BE2C (cell line): ENCODE data around the gene SARDH.

ENCODE experiments used
- DNase-seq: peaks from one replicate; pipeline ENCODE4 v3.0.0-alpha.2; 2020
- H3K27me3 ChIP-seq: fragments of 250-450 bp; sonication (Bioruptor Pico); 2 replicates; pipeline ENCODE4 v1.5.1; 2020; ENCODE audit warnings: mild to moderate bottlenecking
- H3K36me3 ChIP-seq: fragments of 250-450 bp; sonication (Bioruptor Pico); 2 replicates; pipeline ENCODE4 v1.5.1; 2020; ENCODE audit warnings: mild to moderate bottlenecking
- H3K4me1 ChIP-seq: fragments of 250-450 bp; sonication (Bioruptor Pico); 2 replicates; pipeline ENCODE4 v1.5.1; 2020
- H3K4me3 ChIP-seq: 2 replicates; pipeline ENCODE4 v1.5.1; 2011; ENCODE audit warnings: low read depth, low read length
- H3K9me3 ChIP-seq: fragments of 250-450 bp; sonication (Bioruptor Pico); 2 replicates; pipeline ENCODE4 v1.5.1; 2020
- CTCF ChIP-seq: IDR thresholded peaks from 2 replicates; pipeline ENCODE4 v1.5.1; 2012; ENCODE audit warnings: mild to moderate bottlenecking, low read depth, low read length

SARDH gene

GRCh38 chr9:133696071-133696472, 42.1 kb downstream of the SARDH start:
- Histone ChIP-seq H3K4me3 (no peak overlapping the region), H3K36me3 (peaks cover 3% of the 10 kb centered on the region; the same call in 1 of the 2 replicates), H3K27me3 (no peaks in the 10 kb centered on the region), H3K9me3 (no peaks in the 10 kb centered on the region), H3K4me1 (peaks cover 5% of the 10 kb centered on the region)
- TF ChIP-seq CTCF, result no peak
- DNase-seq, result no peak

GRCh38 chr9:133694686-133695085, 43.5 kb downstream of the SARDH start:
- H3K9me3 ChIP-seq, result no peaks in the 10 kb centered on the region
- no peaks in the 10 kb centered on the region for H3K27me3 ChIP-seq
- H3K4me3 ChIP-seq, result no peak overlapping the region
- TF ChIP-seq CTCF, result no peak
- peaks cover 7% of the 10 kb centered on the region for H3K4me1 ChIP-seq
- peaks cover 3% of the 10 kb centered on the region; the same call in 1 of the 2 replicates for H3K36me3 ChIP-seq
- no peak for DNase-seq

- Histone ChIP-seq H3K4me1 (peaks cover 7% of the 10 kb centered on the region), H3K36me3 (peaks cover 3% of the 10 kb centered on the region; the same call in 1 of the 2 replicates), H3K4me3 (no peak overlapping the region), H3K27me3 (no peaks in the 10 kb centered on the region), H3K9me3 (no peaks in the 10 kb centered on the region)
- no peak for TF ChIP-seq CTCF
- DNase-seq, result no peak
Observed at GRCh38 chr9:133693703-133694529, 44.2 kb downstream of the SARDH start.

- H3K4me1 ChIP-seq, result peaks cover 7% of the 10 kb centered on the region
- no peaks in the 10 kb centered on the region for H3K27me3 ChIP-seq
- peak; percentile 1 for DNase-seq
- no peaks in the 10 kb centered on the region for H3K9me3 ChIP-seq
- H3K4me3 ChIP-seq, result no peak overlapping the region
- peaks cover 3% of the 10 kb centered on the region; the same call in 1 of the 2 replicates for H3K36me3 ChIP-seq
- TF ChIP-seq CTCF, result no peak
Observed at GRCh38 chr9:133693116-133693515, 45.0 kb downstream of the SARDH start.

GRCh38 chr9:133692364-133692985, 45.7 kb downstream of the SARDH start:
- H3K4me3 ChIP-seq, result no peak overlapping the region
- no peaks in the 10 kb centered on the region for H3K27me3 ChIP-seq
- peaks cover 3% of the 10 kb centered on the region; the same call in 1 of the 2 replicates for H3K36me3 ChIP-seq
- TF ChIP-seq CTCF, result no peak
- peak; percentile 8 for DNase-seq
- peaks cover 7% of the 10 kb centered on the region for H3K4me1 ChIP-seq
- H3K9me3 ChIP-seq, result no peaks in the 10 kb centered on the region
